GM19239 (cell line): ENCODE data around the gene ARHGEF28.

Source experiments
- DNase-seq: peaks from one replicate; pipeline ENCODE4 v3.0.0; 2011; ENCODE audit warnings: low spot score; ENCODE audit not compliant: insufficient read length
- FAIRE-seq: peaks from 2 replicates; lab custom pipeline; 2011; peaks lifted over from hg19 to GRCh38; lab: Jason Lieb, UNC

ARHGEF28 gene

GRCh38 chr5:73799401-73799972 is 173.5 kb downstream of the ARHGEF28 start:
- DNase-seq (no peak), FAIRE-seq (no peak)

DNA sequence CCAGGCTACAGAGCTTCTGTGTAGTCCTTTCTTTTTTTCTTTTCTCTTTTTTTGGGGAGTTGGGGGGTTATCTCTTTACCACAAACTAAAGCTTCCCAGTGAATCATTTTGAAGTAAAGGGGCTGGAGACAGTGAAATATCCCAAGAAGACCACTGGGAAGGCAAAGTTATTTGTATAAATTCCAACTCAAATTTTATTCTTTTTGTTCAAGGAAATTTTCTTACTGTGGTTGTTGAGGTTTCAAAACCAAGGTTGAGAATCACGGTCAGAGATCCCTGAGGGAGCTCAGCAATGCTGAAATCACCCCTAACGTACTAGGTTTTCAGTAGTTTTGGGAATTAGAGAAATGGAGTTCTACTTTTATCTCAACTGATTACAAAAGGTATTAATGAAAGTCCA is 175.7 kb downstream of the ARHGEF28 start:
- DNase-seq (no peak), FAIRE-seq (no peak)

- DNase-seq (no peak), FAIRE-seq (no peak)
Observed at GRCh38 chr5:73805449-73805848, 179.5 kb downstream of the ARHGEF28 start.

- FAIRE-seq (no peak), DNase-seq (no peak)
Observed at GRCh38 chr5:73808911-73809310, 182.9 kb downstream of the ARHGEF28 start.

DNA sequence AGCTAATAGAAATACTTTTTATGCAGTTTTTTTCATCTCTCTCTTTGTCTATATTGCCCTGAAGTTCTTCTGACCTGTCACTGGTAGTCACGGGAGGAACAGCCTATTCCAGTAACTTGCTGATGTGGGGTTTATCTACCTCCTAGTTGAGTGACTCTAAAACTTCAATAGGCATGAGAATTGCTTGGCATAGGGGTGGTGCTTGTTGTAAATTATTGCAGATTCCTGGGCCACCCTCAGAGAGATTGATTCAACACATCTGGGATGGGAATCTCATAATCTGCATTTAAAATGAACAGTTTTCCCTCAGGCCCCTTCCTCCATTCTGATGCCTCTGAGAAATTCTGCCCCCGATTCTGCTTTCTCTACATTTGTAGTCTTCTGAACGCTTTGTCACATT is 184.4 kb downstream of the ARHGEF28 start:
- FAIRE-seq (no peak), DNase-seq (no peak)

GRCh38 chr5:73812457-73812856 is 186.5 kb downstream of the ARHGEF28 start:
- no peak for DNase-seq
- no peak for FAIRE-seq

DNA sequence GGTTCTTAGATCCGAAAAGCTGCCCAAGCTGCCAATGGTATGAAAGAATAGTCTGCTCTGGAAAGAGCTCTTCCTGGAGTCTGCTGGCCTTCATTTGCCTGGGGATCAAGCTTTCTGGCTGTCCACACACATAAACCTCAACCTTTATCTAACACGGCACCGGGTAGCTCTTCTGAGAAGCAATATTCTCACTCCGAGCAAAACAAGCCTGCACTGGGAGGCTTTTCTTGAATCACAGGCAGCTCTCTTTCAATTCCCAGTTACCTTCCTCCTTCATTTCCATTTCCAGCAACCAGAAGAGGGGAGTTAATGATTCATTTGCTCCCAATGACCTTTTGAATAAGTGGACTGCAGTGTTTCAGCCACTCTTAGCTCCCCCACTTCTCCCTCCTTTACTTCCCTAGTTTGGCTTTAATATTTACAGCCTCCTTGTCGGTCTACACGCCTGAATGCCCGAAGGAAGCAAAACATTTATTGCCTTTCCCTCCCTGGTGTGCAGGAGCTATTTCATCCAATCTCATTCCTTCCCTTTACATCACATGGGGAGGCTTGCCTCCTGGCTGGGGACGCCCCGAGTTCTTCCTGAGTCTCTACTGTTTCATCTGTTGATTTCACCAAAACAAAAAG is 187.1 kb downstream of the ARHGEF28 start:
- FAIRE-seq = no peak
- no peak for DNase-seq

GRCh38 chr5:73814233-73814846 is 188.3 kb downstream of the ARHGEF28 start:
- no peak for FAIRE-seq
- DNase-seq = no peak

GRCh38 chr5:73815631-73816030 is 189.6 kb downstream of the ARHGEF28 start:
- DNase-seq (no peak), FAIRE-seq (no peak)

DNA sequence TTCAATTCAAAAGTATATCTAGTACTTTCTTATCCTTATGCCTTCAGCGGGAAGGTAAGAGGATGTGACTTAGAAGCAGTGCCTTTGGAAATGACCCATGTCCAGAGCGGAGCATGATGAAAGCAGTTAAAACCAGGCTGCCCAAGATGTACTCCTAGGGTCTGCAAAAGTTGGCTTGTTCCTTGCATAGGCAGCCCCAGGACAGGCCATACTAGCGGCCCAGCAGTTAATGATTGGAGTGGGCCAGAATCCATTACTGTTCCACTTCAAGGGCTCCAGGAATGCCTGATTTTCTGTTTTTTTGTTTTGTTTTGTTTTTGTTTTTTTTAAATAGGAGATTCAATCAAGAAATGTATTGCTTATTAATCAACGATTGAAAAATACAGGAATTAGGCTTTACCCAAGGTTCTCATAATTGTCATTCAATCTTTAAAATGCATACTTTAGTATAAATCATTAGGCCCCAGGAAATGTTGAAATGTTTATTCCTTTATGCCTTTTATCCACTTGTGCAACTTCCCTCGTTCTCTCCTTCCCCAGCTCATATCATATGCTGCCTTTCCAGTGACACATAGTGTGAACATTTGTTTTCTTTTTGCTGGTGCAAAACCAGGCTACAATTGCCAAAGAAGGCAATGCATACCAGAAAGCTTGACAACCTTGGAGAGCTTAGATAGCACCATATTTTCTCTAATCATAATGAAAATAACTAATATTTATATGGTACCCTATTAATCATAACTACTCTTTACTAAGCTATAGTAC is 190.8 kb downstream of the ARHGEF28 start:
- no peak for DNase-seq
- no peak for FAIRE-seq

DNA sequence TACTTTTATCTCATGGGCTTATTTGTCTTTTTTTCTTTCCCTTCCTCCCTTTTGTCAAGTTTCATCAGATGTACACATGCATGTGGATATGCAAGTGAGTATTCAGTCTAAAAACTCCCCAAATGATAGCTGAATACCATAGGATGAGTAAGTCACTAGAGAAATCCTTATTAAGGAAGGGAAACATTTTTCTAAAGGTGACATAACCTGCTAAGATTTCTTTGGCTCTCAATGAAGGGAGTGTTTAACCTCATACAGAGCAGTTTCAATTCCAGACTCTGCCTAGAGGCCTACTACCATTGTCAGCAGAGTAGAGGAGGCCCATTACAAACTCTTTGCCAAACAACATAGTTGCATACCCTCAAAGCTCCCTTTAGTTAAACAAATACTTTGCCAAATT is 192.4 kb downstream of the ARHGEF28 start:
- FAIRE-seq (no peak), DNase-seq (no peak)

- no peak for DNase-seq
- FAIRE-seq = no peak
Observed at GRCh38 chr5:73820326-73820725, 194.3 kb downstream of the ARHGEF28 start.

DNA sequence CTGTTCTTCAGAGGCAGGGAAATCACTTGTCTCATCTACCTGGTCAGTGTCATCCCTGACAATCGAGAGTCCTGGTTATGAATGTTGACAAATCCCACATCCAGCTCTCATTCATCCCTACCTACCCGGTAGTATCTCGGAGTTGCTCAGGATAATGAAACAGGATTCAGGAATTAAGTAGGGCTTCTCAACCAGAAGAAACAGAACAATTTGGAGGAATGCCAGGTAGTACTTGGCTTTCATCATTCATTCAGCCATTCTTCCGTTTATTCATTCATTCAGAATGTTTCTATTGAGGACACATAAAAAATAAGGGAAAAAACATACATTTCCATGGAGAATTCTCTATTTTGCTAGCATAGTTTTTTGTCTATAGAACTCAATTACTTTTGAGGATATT is 195.0 kb downstream of the ARHGEF28 start:
- DNase-seq (no peak), FAIRE-seq (no peak)

DNA sequence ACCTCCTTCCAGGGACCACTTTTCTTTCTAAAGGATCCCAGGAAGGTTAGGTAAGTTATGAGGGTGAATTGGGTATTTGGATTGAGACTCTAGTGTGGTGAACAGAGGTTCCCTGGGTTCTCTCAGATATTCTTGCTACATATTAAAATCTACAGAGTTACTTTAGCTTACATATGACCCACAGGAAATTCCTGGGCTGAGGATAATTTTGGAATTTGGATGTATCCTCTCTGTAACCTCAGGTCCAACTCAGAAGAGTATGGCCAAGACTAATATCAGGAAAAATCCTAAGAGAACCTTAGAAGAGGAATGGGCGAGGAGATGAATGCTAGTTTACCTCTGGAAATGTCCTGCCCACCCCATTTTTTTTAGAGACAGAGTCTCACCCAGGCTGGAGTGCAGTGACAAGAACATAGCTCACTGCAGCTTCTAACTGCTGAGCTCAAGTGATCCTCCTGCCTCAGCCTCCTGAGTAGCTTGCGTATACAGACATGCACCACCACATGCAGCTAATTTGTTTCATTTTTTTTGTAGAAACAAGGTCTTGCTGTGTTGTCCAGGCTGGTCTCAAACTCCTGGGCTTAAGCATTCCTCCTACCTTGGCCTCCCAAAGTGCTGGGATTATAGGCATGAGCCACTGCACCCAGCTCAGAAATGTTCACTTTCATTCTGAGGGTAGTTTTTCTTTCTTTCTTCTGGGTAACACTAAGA is 196.4 kb downstream of the ARHGEF28 start:
- no peak for DNase-seq

DNA sequence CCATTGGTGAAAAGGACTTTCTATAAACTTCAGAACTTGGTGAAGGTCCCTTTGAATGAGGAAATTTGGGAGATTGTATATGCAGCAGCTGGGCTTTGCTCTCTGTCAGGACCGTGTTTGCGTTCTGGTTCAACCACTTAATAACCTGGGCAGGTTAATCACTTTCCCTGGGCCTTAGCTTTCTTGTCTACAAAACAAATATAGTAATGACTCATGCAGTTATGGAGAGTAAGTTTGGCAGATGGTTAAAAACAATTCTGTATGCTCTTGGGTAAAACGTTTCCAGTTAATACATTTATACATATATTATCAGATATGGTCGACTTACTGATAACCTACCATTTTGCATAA is 197.0 kb downstream of the ARHGEF28 start:
- no peak for DNase-seq
- FAIRE-seq = no peak

More for the DNA sequence above, 196.4 kb downstream of the ARHGEF28 start:
- FAIRE-seq = no peak

- FAIRE-seq (no peak), DNase-seq (no peak)
Observed at GRCh38 chr5:73823508-73823925, 197.5 kb downstream of the ARHGEF28 start.

- DNase-seq (no peak), FAIRE-seq (no peak)
Observed at GRCh38 chr5:73825199-73825598, 199.2 kb downstream of the ARHGEF28 start.

GRCh38 chr5:73825736-73826135 is 199.7 kb downstream of the ARHGEF28 start:
- DNase-seq (no peak), FAIRE-seq (no peak)

GRCh38 chr5:73826301-73827105 is 200.5 kb downstream of the ARHGEF28 start:
- no peak for FAIRE-seq
- no peak for DNase-seq

DNA sequence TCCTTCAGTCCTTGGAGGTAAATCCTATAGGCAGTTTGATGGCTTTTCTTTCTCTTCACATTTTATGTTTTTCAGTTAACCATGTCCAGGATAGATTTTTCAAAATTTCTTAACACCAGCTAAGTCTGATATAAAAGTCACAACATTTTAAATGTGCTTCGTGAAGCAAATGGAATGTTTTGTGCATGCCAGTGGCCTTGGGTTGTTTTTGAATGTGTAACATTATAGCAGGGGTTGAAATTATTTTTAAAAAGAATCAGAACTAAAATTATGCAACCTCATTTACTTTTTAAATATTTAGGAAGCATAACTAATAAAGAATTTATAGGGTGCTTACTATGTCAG is 201.1 kb downstream of the ARHGEF28 start:
- no peak for FAIRE-seq
- DNase-seq = no peak
